NCI-H446 treated with DMSO at 0.1 percent for 48 hours (cell line): ENCODE data around the gene HPS5.

Source experiments
- DNase-seq: peaks from one replicate; lab custom pipeline; 2025; lab: John Stamatoyannopoulos, UW

Gene HPS5

GRCh38 chr11:18320617-18321016 is 1.3 kb downstream of the HPS5 start:
- no peak for DNase-seq

DNA sequence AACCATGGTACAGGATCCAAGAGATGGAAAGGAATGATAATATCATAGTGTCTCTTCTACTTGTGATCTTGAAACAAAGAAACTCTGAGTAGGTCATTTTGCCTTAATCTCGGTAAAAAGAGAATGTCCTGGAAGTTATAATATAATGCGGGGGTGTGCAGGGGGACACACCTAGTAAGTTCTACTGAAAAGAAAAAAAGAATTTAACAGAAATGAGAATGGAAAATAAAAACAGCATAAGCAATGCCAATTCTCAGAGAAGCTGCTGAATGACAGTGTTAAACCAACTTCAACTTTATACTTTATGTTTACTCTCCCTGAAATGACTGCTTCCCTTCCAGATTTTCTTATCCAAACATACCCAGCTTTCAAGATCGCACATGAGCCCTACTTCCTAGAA is 2.0 kb downstream of the HPS5 start:
- no peak for DNase-seq

DNA sequence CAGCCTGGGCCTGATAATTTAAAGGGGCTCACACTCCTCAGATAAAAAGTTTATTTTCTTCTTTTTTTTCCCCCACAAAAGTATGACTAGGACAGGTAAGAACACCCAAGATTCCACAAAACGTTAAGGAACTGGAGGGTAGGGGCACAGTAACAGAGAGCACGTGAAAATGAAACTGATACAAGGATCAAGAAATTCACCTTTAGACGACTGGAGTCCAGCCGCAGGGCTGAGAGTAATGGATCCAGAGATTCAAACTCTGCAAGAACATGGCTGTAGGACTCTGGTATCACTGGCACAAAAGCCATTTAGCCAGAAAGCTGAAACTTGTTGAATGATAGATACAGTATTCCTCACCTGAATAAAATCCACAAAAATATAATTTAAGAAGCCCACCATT is 4.4 kb downstream of the HPS5 start:
- DNase-seq, result no peak

- DNase-seq, result no peak
These were observed 6.0 kb downstream of the HPS5 start for GRCh38 chr11:18315893-18316292.

DNA sequence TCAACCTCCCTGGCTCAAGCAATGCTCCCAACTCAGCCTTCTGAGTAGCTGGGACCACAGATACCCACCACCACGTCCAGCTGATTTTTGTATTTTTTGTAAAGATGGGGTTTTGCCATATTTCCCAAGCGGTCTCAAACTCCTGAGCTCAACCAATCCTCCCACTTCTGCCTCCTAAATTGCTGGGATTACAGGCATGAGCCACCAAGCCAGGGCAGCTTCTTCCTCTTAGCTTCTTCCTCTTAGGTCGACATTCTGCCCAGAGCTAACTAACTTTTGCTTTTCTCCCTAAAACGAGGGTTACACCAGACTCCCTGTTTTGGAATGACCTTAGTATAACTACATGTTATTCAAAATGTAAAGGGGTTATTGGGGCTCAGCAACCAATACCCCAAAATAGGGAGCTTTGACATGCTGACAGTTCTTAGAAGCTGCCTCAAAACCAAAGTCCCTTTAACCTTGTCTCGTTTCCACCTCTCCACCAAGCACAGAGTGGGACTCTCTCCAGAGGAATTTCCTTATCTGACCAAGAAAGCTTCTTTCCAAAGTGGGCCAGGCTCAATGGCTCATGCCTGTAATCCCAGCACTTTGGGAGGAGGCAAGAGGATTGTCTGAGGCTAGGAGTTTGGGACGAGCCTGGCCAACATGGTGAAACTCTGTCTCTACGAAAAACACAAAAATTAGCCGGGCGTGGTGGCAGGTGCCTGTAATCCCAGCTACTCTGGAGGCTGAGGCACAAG is 7.0 kb downstream of the HPS5 start:
- no peak for DNase-seq

DNA sequence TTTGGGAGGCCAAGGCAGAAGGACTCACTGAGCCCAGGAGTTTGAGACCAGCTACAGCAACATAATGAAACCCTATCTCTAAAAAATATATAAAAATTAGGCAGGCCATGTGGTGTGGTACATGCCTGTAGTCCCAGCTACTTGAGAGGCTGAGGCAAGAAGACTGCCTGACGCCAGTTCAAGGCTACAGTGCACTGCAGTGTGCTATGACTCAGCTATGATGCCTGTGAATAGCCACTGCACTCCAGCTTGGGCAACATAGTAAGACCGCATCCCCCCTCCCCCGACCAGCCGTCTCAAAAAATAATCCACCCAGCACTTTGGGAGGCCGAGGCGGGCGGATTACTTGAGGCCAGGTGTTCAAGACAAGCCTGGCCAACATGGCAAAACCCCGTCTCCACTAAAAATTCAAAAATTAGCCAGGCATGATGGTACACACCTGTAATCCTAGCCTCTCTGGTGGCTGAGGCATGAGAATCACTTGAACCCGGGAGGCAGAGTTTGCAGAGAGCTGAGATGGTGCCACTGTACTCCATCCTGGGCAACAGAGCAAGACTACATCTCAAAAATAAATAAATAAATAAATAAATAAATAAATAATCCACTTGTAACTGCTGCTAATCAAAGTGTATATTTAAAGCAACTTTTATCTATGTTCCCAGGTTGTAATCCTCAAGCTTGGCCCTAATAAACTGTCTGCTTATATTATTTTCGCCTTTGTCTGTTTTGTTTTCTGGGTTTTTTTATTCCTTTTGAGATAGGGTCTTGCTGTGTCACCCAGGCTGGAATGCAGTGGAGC is 7.8 kb downstream of the HPS5 start:
- DNase-seq, result no peak

DNA sequence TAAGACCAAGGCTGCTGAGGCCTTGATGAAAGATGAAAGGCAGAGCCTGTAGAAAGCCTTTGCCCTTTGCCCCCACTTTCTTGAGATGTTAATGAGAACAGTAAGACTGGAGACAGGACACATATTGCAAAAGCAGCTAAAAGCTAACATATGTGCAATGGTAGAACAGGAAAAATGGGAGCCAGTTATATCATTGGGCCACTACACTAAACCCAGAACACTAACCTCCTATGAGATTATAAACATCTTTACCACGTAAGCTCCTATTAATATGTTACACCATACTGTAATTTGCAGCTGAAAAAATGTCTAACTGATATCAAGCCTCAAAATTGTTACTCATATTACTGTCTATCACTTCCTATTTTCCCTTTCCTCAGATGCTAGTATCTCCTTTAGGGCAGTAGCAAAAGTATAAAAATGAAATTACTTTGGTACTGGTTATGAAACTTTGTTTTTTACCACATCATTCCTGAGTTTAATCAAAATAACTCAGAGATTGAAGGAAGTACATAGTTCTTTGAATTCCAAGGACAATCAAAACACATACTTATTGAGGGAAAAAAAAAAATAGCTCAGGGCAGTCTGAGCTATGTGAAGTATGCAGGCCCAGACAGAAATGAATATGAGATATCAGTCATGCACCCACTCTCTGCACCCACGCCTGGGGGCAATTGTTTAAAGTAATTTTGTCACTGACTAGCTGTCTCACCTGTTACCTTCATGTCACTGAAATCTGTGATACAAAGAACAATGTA is 9.1 kb downstream of the HPS5 start:
- no peak for DNase-seq

DNA sequence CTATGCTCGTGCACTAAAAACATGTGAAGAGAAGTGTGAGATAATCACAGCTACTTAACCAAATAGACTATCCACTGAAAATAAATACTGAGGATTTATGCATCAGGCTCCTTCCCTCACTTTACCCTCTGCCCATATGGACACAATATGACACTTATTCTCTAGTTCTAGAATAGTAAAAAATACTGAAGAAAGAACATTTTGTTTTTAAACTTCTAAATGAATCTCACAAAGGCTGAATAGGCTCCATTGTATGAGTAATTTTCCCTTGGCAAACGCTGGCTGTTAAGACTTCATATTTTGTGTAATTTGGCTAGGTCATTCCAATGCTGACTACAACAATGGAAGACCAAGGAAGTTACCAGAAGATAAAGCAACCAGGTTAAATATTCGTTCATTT is 9.9 kb downstream of the HPS5 start:
- DNase-seq, result no peak

DNA sequence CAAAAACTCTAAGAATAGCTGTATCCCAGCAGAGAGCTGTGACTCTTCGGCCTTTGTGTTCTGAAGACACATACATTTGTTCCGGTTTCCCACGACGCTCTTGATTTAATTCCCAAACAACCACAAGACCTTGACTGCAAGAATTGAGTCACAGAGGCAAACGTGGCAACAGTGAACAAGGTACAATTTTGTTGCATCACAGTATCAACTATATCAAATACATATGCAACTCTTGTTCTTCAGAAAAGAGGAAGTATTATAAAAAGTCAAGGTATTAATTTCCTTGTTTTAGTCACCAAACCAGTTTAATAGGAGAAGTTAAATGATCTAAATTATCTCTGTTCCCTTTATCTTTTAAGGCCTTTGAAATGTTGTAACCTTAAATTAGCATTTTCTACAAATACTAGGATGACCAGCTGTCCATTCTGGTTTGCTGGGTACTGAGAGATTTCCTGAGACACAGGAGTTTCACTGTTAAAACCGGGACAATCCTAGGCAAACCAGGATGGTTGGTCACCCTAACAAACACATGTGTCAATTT is 11.1 kb downstream of the HPS5 start:
- DNase-seq, result no peak

DNA sequence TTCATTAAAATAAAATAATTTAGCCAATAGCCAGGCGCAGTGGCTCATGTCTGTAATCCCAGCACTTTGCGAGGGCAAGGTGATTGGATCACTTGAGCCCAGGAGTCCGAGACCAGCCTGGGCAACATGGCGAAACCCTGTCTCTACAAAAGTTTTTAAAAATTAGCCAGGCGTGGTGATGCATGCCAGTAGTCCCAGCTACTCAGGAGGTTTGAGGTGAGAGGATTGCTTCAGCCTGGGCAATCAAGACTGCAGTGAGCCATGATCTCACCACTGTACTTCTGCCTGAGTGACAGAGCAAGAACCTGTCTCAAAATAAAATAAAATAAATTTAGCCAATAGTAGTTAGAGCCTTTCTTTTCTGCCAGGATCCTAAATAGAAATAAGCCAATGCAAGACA is 12.2 kb downstream of the HPS5 start:
- DNase-seq, result no peak

DNA sequence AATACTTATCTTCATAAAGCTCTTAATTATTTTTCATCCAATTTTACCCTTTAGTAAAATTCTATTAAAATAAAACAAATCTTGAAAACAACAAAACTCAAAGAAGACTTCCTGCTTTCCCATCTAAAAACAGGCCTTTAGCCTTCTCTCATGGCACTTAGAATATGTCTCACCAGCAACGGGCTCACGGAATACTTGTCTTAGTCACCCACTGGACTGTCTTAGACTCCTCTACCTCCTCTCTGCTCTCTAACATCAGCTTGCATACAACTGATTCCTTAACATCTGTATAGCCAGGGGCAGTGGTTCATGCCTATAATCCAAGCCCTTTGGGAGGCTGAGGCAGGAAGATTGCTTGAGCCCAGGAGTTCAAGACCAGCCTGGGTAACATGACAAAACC is 13.7 kb downstream of the HPS5 start:
- no peak for DNase-seq

DNA sequence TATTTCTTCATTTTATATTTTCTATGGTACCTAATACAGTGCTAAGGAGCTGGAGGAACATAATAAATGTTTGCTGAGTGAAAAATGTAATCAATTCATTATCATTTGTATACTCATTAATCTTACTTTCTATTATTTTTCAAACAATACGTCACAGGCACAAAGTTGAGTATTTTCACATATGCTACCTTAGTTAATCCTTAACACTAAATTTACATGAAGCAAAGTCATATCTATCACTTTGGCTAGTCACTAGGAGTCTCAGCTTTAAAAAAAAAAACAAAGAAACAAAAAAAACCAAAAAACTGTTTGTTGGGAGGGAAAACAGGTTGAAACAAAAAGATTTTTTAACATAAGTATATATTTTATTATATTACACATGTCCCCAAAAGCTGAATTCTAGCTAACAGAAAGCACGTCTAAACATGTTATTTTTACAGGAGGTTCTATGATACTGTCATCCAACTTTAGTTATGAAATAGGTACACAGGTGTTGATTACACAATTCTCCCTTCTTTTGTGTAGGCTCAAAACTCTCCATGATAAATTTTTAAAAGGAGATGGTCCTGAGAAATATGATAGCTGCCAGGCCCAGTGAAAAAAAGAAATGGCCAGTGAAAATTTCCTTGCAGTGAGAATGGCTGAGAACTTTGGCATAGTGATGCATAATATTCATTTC is 14.3 kb downstream of the HPS5 start:
- no peak for DNase-seq

- no peak for DNase-seq
These were observed 17.2 kb downstream of the HPS5 start for GRCh38 chr11:18304745-18305144.

DNA sequence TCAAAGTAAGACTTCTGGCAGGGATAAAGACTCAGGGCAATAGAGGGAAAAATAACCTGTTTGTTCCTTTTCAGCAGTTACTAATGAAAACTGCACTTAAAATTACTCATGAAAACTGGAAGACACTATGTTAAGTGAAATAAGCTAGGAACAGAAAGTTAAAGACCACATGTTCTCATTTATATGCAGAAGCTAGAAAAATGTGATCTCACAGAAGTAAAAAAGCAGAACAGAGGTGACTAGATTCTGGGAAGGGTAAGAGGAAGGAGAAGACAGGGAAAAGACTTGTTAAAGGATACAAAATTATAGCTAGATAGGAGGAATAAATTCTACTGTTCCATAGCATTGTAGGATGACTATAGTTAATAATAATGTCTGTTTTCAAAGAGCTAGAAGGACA is 22.2 kb downstream of the HPS5 start:
- DNase-seq, result no peak

- DNase-seq, result no peak
These were observed 26.6 kb downstream of the HPS5 start for GRCh38 chr11:18295316-18295715.

DNA sequence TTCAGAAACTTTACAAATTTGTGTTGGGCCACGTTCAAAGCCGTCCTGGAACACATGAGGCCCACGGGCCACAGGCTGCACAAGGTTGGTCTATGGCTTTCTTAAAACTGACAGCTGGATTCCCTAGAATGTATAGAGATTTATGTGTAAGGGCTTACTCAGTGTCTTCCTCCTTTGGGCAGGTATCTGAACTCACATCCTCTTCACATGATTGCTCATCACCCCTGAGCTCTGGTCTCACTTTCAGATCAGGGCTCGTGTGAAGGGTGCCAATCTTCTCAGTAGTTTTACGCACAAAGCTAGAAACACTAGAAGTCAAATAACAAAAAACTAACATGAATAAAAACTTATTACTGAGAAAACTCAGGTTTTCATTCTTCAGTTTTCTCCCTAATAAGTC is 27.1 kb downstream of the HPS5 start:
- DNase-seq, result no peak

DNA sequence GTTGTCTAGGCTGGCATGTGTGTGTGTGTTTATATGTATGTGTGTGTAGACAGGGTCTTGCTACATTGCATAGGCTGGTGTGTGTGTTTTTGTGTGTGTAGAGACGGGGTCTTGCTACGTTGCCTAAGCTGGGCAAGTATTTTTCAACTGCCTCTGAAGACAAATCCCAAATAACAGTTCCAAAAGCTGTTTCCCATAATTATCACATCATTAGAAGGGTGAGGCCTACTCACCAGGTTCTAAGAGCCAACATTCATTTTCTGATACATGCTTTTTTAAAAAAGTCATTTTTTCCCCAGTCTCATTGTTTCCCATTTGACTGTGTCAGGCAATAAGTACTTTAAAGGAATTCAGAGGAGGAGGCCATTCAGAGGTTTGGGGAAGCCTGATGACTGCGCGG is 33.0 kb downstream of the HPS5 start:
- no peak for DNase-seq

GRCh38 chr11:18285841-18286240 is 36.1 kb downstream of the HPS5 start:
- DNase-seq, result no peak

- no peak for DNase-seq
These were observed 39.3 kb downstream of the HPS5 start for GRCh38 chr11:18282626-18283025.

DNA sequence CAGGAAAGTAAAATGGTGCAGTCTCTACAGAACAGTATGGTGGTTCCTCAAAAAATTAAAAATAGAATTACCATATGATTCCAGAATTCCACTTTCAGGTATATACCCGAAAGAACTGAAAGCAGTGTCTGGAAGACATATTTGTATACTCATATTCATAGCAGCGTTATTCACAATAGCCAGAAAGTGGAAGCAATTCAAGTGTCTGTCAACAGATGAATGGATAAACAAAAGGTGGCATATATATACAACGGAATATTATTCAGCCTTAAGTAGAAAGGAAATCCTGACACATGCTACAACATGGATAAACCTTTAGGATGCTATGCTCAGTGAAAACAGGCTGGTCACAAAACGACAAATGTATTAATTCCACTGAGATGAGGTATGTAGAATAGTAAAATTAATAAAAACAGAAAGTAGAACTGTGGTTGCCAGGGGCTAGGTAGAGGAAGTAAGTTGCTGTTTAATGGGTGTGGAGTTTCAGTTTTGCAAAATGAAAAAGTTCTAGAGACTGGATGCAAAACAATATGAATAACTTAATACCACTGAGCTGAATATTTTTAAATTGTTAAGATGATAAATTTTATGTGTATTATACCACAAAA is 41.4 kb downstream of the HPS5 start:
- DNase-seq, result no peak

GRCh38 chr11:18277565-18278271 is 44.2 kb downstream of the HPS5 start:
- no peak for DNase-seq
